Ishikawa (cell line): Measurements from ENCODE around the gene NSL1.

ENCODE experiments used
- CEBPB ChIP-seq: IDR thresholded peaks from 2 replicates; pipeline ENCODE4 v1.6.1; 2012
- CREB1 ChIP-seq: IDR thresholded peaks from 2 replicates; pipeline ENCODE4 v1.6.1; 2012; ENCODE audit warnings: low read depth
- EGR1 ChIP-seq: IDR thresholded peaks from 2 replicates; pipeline ENCODE4 v1.6.1; 2012
- EP300 ChIP-seq: IDR thresholded peaks from 2 replicates; pipeline ENCODE4 v1.6.1; 2012; ENCODE audit warnings: borderline replicate concordance
- FOXM1 ChIP-seq: IDR thresholded peaks from 2 replicates; pipeline ENCODE4 v1.6.1; 2012; ENCODE audit warnings: low read depth, borderline replicate concordance
- NFIC ChIP-seq: IDR thresholded peaks from 2 replicates; pipeline ENCODE4 v1.6.1; 2012
- RAD21 ChIP-seq: IDR thresholded peaks from 2 replicates; pipeline ENCODE4 v1.6.1; 2012; ENCODE audit warnings: low read depth
- REST ChIP-seq: IDR thresholded peaks from 2 replicates; pipeline ENCODE4 v1.6.1; 2012; ENCODE audit warnings: low read depth, mild to moderate bottlenecking
- TAF1 ChIP-seq: IDR thresholded peaks from 2 replicates; pipeline ENCODE4 v1.6.1; 2012; ENCODE audit warnings: low read depth, mild to moderate bottlenecking
- TCF12 ChIP-seq: IDR thresholded peaks from 2 replicates; pipeline ENCODE4 v1.6.1; 2012; ENCODE audit warnings: low read depth
- TEAD4 ChIP-seq: IDR thresholded peaks from 2 replicates; pipeline ENCODE4 v1.6.1; 2012
- YY1 ChIP-seq: IDR thresholded peaks from 2 replicates; pipeline ENCODE4 v1.6.1; 2012; ENCODE audit warnings: low read depth
- ZBTB7A ChIP-seq: IDR thresholded peaks from 2 replicates; pipeline ENCODE4 v1.6.1; 2012; ENCODE audit warnings: low read depth
- TF ChIP-seq, protein P1 (sequence below): IDR thresholded peaks from 2 replicates; pipeline ENCODE4 v1.6.1; 2012
- TF ChIP-seq, protein P2 (sequence below): IDR thresholded peaks from 2 replicates; pipeline ENCODE4 v1.6.1; 2012

Gene NSL1

DNA sequence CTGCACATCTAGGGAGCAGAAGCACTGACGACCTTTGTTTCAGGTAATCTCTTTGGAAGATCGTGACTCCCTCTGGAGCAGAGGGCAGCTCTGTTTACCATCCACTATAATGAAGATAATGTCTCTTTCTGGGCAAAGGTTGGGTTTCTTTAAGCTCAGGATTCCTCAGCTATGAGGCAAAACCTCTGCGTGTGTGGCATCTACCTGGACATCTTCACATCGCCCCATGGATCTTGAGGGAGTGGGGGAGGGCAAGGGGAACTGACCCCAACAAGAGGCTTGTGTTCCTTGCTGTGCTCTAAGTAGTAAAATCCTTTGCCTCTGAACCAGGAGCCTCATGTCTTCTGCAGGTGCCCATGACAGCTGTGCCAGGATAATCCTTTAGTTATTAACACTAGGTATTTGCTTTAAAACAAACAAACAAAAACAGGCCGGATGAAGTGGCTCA lies 36.3 kb upstream of the NSL1 start:
- TF ChIP-seq NFIC (no peak), FOXM1 (no peak), CREB1 (no peak), TCF12 (no peak), EP300 (no peak), EGR1 (no peak), YY1 (no peak), TAF1 (no peak), TEAD4 (no peak), CEBPB (no peak), ZBTB7A (no peak), RAD21 (no peak), REST (no peak)
- TF ChIP-seq, protein P1, sequence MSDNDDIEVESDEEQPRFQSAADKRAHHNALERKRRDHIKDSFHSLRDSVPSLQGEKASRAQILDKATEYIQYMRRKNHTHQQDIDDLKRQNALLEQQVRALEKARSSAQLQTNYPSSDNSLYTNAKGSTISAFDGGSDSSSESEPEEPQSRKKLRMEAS: no peak
- TF ChIP-seq, protein P2, sequence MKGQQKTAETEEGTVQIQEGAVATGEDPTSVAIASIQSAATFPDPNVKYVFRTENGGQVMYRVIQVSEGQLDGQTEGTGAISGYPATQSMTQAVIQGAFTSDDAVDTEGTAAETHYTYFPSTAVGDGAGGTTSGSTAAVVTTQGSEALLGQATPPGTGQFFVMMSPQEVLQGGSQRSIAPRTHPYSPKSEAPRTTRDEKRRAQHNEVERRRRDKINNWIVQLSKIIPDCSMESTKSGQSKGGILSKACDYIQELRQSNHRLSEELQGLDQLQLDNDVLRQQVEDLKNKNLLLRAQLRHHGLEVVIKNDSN: no peak

DNA sequence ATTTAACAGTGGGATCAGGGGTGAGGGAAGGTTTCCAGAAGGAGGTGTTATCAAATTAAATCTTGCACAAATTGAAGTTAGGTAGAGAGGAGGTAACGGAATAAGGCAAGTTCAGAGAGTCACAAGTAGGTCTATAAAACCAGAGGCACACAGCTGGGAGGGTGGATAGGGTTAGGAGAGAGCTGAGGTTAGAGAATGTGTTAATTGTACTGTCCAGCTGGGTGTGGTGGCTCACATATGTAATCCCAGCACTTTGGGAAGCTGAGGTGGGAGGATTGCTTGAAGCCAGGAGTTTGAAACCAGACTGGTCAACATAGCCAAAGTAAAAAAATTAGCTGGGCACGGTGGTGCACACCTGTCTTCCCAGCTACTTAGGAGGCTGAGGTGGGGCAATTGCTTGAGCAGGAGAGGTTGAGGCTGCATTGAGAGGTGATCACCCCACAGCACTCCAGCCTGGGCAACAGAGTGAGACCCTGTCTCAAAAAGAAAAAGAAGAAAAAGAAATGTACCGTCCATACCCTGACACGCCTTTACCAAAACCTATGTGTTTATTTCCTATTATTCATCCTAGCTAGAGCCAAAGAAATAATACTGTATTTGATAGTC lies 35.7 kb upstream of the NSL1 start:
- TF ChIP-seq ZBTB7A (no peak), EP300 (no peak), TEAD4 (no peak), REST (no peak)

DNA sequence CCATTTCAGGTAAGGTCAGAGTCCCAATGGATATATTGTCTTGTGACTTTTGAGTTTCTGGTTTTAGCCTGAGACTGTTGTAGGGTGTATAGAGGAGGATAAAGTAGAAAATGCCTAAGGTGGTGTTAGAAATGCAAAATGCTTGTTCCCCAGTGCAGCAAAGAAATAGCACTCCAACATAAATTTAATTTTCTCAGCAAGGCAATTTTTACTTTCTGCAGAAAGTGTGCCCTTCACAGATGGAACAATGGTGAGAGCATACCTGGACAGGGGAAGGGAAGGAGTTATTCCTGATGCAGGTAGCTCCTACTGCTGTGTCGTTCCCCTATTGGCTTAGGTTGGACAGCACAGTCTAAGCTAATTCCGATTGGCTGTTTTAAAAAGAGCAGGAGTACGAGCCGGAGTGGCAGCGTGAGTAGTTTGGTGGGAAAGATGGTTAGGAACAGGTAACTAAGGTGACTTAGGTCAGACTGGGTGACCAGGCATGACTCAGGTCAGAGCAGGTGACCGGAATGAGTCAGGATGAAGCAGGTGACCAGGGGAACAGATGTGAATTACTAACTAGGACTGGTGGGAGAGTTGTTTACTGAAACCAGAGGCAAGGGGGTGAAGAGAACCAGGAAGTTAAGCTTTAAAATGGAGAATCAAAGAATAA lies 34.3 kb upstream of the NSL1 start:
- TF ChIP-seq CEBPB: no peak
- TF ChIP-seq, protein P2: 0 out of 2 replicates have a peak, but pooled peaks have one; percentile 11

- TF ChIP-seq REST: no peak
- no peak for TF ChIP-seq EP300
- TF ChIP-seq ZBTB7A: no peak
- no peak for TF ChIP-seq YY1
- TF ChIP-seq TCF12: no peak
- TF ChIP-seq CEBPB: no peak
- no peak for TF ChIP-seq NFIC
- TF ChIP-seq FOXM1: no peak
- TF ChIP-seq, protein P2: no peak
- TF ChIP-seq TEAD4: no peak
- TF ChIP-seq EGR1: no peak
- no peak for TF ChIP-seq CREB1
- TF ChIP-seq, protein P1: no peak
- TF ChIP-seq TAF1: no peak
- no peak for TF ChIP-seq RAD21
Measured at GRCh38 chr1:212824201-212824600, 32.6 kb upstream of the NSL1 start.
